Glutamatergic neuron (in vitro differentiated cells): ENCODE measurements around the gene UBAC2. TPM values are rescaled to one million over a fixed set of nuclear protein-coding genes. Genes with fewer than 3 reads are reported as not detected.

Source experiments
- DNase-seq: peaks from one replicate; pipeline ENCODE4 v3.0.0; 2022
- H3K27ac Mint-ChIP-seq: one replicate; pipeline ENCODE4 v1.8.0; 2020; ENCODE audit warnings: mild to moderate bottlenecking, mixed read lengths, inconsistent platforms; ENCODE audit not compliant: unreplicated experiment
- H3K27me3 Mint-ChIP-seq: one replicate; pipeline ENCODE4 v1.8.0; 2020; ENCODE audit warnings: mild to moderate bottlenecking, moderate library complexity, mixed read lengths, inconsistent platforms; ENCODE audit not compliant: unreplicated experiment
- H3K36me3 Mint-ChIP-seq: one replicate; pipeline ENCODE4 v1.8.0; 2020; ENCODE audit warnings: mild to moderate bottlenecking, mixed read lengths, inconsistent platforms; ENCODE audit not compliant: unreplicated experiment
- H3K4me1 Mint-ChIP-seq: one replicate; pipeline ENCODE4 v1.8.0; 2020; ENCODE audit warnings: mild to moderate bottlenecking, low read depth, mixed read lengths, inconsistent platforms; ENCODE audit not compliant: unreplicated experiment
- H3K4me3 Mint-ChIP-seq: one replicate; pipeline ENCODE4 v1.8.0; 2020; ENCODE audit warnings: mild to moderate bottlenecking, mixed read lengths, inconsistent platforms; ENCODE audit not compliant: unreplicated experiment
- H3K9me3 Mint-ChIP-seq: one replicate; pipeline ENCODE4 v1.8.0; 2020; ENCODE audit warnings: mild to moderate bottlenecking, moderate library complexity, mixed read lengths, inconsistent platforms; ENCODE audit not compliant: unreplicated experiment
- total RNA-seq: library from RNA; stranded (reverse); fragmentation: NEBNext Ultra II Directional; extraction: Animal tissue kit (Norgen Biotek cat#: 25700); gene quantifications from one replicate; pipeline ENCODE4 v1.2.1, GENCODE V29; 2021; ENCODE audit not compliant: unreplicated experiment
- TF ChIP-seq, protein P1 (sequence below): fragments of 200-600 bp; sonication (generic); IDR thresholded peaks from one replicate; pipeline ENCODE4 v1.5.0; 2021; ENCODE audit not compliant: partially characterized antibody, unreplicated experiment

UBAC2 gene
- total RNA-seq, 1 donor from 2014 or later = 33.3 TPM

DNA sequence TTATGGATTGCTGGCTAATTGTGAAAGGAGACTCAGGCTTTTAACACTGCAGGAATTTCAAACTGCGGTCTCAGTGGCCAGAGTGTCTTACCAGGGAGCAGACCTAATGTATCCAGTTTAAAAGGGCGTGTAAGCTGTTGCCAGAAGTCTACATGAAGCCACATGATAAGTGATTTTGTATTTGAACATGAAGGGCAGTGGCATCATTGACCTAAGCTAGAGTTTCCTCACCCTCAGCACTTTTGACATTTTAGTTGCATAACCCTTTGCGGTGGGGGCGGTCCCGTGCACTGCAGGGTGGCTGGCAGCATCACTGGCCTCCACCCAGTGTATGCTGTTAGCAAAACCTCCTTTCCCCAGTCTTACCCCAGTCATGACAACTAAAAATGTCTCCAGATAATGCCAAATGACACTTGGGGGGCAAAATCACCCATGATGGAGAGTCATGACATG lies 81.2 kb downstream of the UBAC2 start:
- Mint-ChIP-seq H3K9me3 (no peaks in the 10 kb centered on the region), H3K27ac (no peak overlapping the region), H3K4me1 (no peaks in the 10 kb centered on the region), H3K4me3 (no peak overlapping the region), H3K27me3 (no peaks in the 10 kb centered on the region), H3K36me3 (no peaks in the 10 kb centered on the region)
- TF ChIP-seq, protein P1, sequence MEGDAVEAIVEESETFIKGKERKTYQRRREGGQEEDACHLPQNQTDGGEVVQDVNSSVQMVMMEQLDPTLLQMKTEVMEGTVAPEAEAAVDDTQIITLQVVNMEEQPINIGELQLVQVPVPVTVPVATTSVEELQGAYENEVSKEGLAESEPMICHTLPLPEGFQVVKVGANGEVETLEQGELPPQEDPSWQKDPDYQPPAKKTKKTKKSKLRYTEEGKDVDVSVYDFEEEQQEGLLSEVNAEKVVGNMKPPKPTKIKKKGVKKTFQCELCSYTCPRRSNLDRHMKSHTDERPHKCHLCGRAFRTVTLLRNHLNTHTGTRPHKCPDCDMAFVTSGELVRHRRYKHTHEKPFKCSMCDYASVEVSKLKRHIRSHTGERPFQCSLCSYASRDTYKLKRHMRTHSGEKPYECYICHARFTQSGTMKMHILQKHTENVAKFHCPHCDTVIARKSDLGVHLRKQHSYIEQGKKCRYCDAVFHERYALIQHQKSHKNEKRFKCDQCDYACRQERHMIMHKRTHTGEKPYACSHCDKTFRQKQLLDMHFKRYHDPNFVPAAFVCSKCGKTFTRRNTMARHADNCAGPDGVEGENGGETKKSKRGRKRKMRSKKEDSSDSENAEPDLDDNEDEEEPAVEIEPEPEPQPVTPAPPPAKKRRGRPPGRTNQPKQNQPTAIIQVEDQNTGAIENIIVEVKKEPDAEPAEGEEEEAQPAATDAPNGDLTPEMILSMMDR = no peak
- DNase-seq = no peak

DNA sequence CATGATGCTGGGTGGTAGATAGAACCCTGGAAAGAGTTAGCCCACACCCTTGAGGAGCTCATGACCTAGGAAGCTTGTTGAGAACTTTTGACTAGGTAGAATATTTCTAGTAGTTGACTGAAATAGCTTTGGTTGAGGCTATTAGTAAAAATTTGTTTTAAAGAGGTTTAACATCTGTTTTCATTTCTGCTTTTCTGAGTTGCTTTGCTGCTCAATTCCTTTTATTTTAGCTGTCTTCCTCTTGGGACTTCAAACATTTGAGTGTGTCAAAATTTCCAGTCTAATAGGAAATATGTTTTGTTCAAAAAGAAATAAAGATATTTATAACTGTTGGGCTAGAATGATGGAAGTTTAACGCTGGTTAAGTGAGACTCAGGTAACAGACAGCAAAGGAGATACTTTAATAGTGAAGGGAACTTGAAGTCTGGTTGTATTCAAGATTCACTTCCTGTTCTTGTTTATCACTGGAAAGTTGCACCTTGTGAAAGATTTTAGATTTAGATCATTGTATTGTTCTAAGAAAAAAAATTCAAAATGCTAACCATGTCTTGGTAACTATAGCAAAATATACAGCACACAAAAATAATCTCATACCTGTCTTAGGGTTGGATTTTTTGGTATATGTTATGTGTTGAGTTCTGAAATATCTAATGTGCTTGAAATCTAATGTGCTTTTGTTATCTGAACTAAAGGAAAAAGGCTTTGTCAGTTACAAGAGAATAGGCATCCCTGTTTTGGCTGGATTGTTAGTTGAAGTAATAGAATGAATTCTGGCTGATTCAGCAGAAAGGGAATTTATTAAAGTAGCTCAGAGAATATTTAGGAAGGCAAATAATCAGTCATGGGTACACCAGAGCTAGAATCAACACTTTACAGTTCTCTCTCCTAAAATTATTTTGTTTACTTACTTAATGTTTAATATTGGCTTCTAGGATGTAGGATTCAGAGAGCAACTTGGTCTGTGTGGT lies 81.9 kb downstream of the UBAC2 start:
- Mint-ChIP-seq H3K4me1 (no peaks in the 10 kb centered on the region), H3K4me3 (no peak overlapping the region), H3K9me3 (no peaks in the 10 kb centered on the region), H3K27ac (no peak overlapping the region), H3K27me3 (peaks cover 2% of the 10 kb centered on the region), H3K36me3 (no peaks in the 10 kb centered on the region)
- DNase-seq = no peak
- TF ChIP-seq, protein P1 = no peak

DNA sequence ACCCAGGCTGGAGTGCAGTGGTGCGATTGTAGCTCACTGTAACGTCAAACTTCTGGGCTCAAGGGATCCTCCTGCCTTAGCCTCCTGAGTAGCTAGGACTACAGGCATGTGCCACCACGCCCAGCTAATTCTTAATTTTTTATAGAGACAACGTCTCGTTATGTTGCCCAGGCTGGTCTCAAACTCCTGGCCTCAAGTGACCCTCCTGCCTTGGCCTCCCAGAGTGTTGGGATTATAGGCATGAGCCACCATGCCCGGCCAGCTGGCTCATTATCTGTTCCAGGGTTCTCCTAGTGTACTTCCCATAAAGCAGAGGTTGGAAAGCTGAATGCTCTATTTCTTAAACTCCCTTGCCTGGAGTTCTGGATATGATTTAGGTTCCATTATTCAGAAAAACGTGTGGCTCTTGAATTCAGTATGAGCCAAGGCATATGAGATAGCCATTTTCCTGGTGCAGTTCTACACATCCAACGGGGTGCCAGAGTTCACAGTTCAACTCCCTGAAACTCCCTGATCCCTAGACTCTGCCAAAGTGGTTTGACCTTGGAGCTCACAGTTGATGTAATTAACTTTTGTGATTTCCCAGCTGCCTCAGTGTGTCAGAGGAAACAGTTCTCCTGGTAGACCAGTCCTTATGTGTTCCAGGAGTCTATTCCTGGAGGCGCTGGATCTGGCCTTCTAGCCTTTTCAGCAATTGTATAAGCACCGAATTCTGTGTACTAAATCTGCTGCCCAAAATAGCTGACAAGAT lies 85.0 kb downstream of the UBAC2 start:
- Mint-ChIP-seq H3K27me3 (peaks cover 3% of the 10 kb centered on the region), H3K27ac (no peak overlapping the region), H3K36me3 (no peaks in the 10 kb centered on the region), H3K4me1 (no peaks in the 10 kb centered on the region), H3K4me3 (no peak overlapping the region), H3K9me3 (no peaks in the 10 kb centered on the region)
- DNase-seq = no peak
- TF ChIP-seq, protein P1 = no peak

DNA sequence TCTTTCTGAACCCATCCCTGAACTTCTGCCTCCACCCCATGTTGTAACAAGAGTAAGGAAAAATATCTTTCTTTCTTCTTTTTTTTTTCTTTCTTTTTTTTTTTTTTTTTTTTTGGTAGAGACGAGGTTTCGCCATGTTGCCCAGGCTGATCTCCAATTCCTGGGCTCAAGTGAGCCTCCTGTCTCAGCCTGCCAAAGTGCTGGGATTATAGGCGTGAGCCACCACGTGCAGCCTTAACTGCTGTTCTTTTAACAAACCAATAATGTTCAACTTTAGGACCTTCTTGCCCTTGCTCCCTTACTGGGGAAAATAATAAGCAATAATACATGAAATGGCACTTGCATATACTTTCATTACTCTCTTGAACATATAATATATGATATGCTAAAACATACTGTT lies 86.9 kb downstream of the UBAC2 start:
- peaks cover 3% of the 10 kb centered on the region for H3K27me3 Mint-ChIP-seq
- no peaks in the 10 kb centered on the region for H3K4me1 Mint-ChIP-seq
- no peak overlapping the region for H3K4me3 Mint-ChIP-seq
- DNase-seq = no peak
- no peak overlapping the region for H3K27ac Mint-ChIP-seq
- H3K36me3 Mint-ChIP-seq = no peaks in the 10 kb centered on the region
- no peaks in the 10 kb centered on the region for H3K9me3 Mint-ChIP-seq
- TF ChIP-seq, protein P1 = no peak

DNA sequence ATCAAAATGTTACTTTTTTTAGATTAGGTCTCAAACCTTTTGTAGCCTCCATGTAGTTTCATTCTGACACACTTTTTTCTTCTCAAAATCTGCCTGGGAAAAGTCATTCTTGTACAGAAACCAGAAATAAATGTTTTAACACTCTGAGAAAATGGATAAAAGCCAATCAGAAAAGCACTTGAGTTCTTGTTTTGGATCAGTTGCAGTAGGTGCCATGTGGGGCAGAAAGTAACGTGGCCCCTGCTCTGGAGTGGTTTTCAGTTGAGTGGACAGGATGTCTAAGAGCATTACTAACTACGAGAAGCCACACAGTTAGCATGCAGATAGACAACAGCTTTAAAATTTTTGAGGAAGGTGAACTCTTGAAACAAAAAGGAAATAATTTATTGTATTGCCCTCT lies 87.4 kb downstream of the UBAC2 start:
- Mint-ChIP-seq H3K27ac (no peak overlapping the region), H3K36me3 (no peaks in the 10 kb centered on the region), H3K4me1 (no peaks in the 10 kb centered on the region), H3K4me3 (no peak overlapping the region), H3K9me3 (no peaks in the 10 kb centered on the region), H3K27me3 (peaks cover 3% of the 10 kb centered on the region)
- TF ChIP-seq, protein P1 = no peak
- DNase-seq = no peak
